Astrocyte (in vitro differentiated cells and primary cell): ENCODE results near the gene TMEM129. TPM values are rescaled to one million over a fixed set of nuclear protein-coding genes. Genes with fewer than 3 reads are reported as not detected.

Experiments
- DNase-seq: peaks from one replicate; pipeline ENCODE4 v3.0.0-alpha.2; 2010; ENCODE audit warnings: low read depth
- FAIRE-seq: peaks from 2 replicates; lab custom pipeline; 2011; peaks lifted over from hg19 to GRCh38; lab: Jason Lieb, UNC
- H2AFZ ChIP-seq: 2 replicates; pipeline ENCODE4 v1.6.0; 2012; ENCODE audit warnings: low read depth, low read length, inconsistent platforms
- H3K27ac ChIP-seq: 2 replicates; pipeline ENCODE4 v1.5.1; 2011; ENCODE audit warnings: low read depth, low read length, inconsistent platforms
- H3K27me3 ChIP-seq: 2 replicates; pipeline ENCODE4 v1.6.0; 2011; ENCODE audit warnings: low read length, inconsistent platforms; ENCODE audit not compliant: insufficient read depth
- H3K36me3 ChIP-seq: 2 replicates; pipeline ENCODE4 v1.5.1; 2011; ENCODE audit warnings: low read length, inconsistent platforms; ENCODE audit not compliant: insufficient read depth
- H3K4me1 ChIP-seq: 2 replicates; pipeline ENCODE4 v1.5.1; 2011; ENCODE audit warnings: low read length, inconsistent platforms; ENCODE audit not compliant: insufficient read depth
- H3K4me2 ChIP-seq: 2 replicates; pipeline ENCODE4 v1.6.0; 2012; ENCODE audit warnings: low read length, inconsistent platforms
- H3K4me3 ChIP-seq: 2 replicates; pipeline ENCODE4 v1.5.1; 2011; ENCODE audit warnings: low read depth, mild to moderate bottlenecking, low read length, inconsistent platforms; ENCODE audit not compliant: insufficient read depth
- H3K79me2 ChIP-seq: 2 replicates; pipeline ENCODE4 v1.6.0; 2012; ENCODE audit warnings: mild to moderate bottlenecking, low read length, inconsistent platforms; ENCODE audit not compliant: insufficient read depth
- H3K9ac ChIP-seq: 2 replicates; pipeline ENCODE4 v1.6.0; 2012; ENCODE audit warnings: mild to moderate bottlenecking, low read length, inconsistent platforms
- H3K9me3 ChIP-seq: 2 replicates; pipeline ENCODE4 v1.5.1; 2012; ENCODE audit warnings: low read depth, mild to moderate bottlenecking, low read length, inconsistent platforms; ENCODE audit not compliant: insufficient read depth
- H4K20me1 ChIP-seq: 2 replicates; pipeline ENCODE4 v1.6.0; 2012; ENCODE audit warnings: low read length, inconsistent platforms; ENCODE audit not compliant: insufficient read depth
- H3K27ac Mint-ChIP-seq: one replicate; pipeline ENCODE4 v1.8.0; 2021; ENCODE audit warnings: mild to moderate bottlenecking, mixed read lengths; ENCODE audit not compliant: unreplicated experiment
- H3K27me3 Mint-ChIP-seq: one replicate; pipeline ENCODE4 v1.8.0; 2021; ENCODE audit warnings: low read depth, mixed read lengths; ENCODE audit not compliant: unreplicated experiment
- H3K36me3 Mint-ChIP-seq: one replicate; pipeline ENCODE4 v1.8.0; 2021; ENCODE audit warnings: low read depth, mixed read lengths; ENCODE audit not compliant: unreplicated experiment
- H3K4me1 Mint-ChIP-seq: one replicate; pipeline ENCODE4 v1.8.0; 2021; ENCODE audit warnings: low read depth, mixed read lengths; ENCODE audit not compliant: unreplicated experiment
- H3K4me3 Mint-ChIP-seq: one replicate; pipeline ENCODE4 v1.8.0; 2021; ENCODE audit warnings: mild to moderate bottlenecking, moderate library complexity, mixed read lengths; ENCODE audit not compliant: unreplicated experiment
- H3K9me3 Mint-ChIP-seq: one replicate; pipeline ENCODE4 v1.8.0; 2021; ENCODE audit warnings: mild to moderate bottlenecking, mixed read lengths; ENCODE audit not compliant: unreplicated experiment
- CTCF ChIP-seq: IDR thresholded peaks from 2 replicates; pipeline ENCODE4 v1.5.1; 2011; ENCODE audit warnings: low read depth, mild to moderate bottlenecking, inconsistent platforms, low read length, moderate library complexity; ENCODE audit not compliant: insufficient read depth
- EZH2 ChIP-seq: IDR thresholded peaks from 2 replicates; pipeline ENCODE4 v1.6.1; 2012; ENCODE audit warnings: mild to moderate bottlenecking, low read length, inconsistent platforms; ENCODE audit not compliant: insufficient read depth
- total RNA-seq: library from RNA; stranded (reverse); gene quantifications from 2 replicates; pipeline ENCODE4 v1.2.1, GENCODE V29; 2021

TMEM129 gene
- total RNA-seq, 1 donor from 2014 or later, result 26.8 TPM

DNA sequence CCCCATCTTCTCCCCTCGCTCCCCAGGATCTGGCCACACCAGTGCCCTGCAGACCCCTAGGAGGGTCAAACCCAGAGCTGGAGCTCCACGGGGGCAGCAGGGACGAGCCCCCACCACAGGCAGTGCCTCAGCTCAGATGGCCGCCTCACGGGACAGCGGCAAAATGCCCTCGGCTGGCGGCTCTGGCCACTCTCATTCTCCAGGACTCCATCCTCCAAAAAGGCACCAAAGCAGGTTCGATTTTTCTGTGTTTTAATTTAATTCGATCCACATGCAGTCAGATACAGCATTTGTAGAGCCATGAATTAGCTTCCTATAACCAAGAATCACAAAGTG lies 45.4 kb downstream of the TMEM129 start:
- Histone ChIP-seq H3K9me3 (no peaks in the 10 kb centered on the region), H3K79me2 (no peaks in the 10 kb centered on the region), H2AFZ (no peak overlapping the region), H4K20me1 (no peaks in the 10 kb centered on the region), H3K4me1 (no peaks in the 10 kb centered on the region), H3K27me3 (no peaks in the 10 kb centered on the region), H3K27ac (no peak overlapping the region), H3K36me3 (no peaks in the 10 kb centered on the region), H3K9ac (no peak overlapping the region), H3K4me3 (no peak overlapping the region), H3K4me2 (no peak overlapping the region)
- H3K36me3 Mint-ChIP-seq, result peaks cover 3% of the 10 kb centered on the region
- H3K4me1 Mint-ChIP-seq, result no peaks in the 10 kb centered on the region
- DNase-seq (no peak), FAIRE-seq (no peak)
- peaks cover 34% of the 10 kb centered on the region for H3K27me3 Mint-ChIP-seq
- TF ChIP-seq CTCF (no peak), EZH2 (no peak)
- H3K27ac Mint-ChIP-seq, result no peak overlapping the region
- no peak overlapping the region for H3K4me3 Mint-ChIP-seq
- no peaks in the 10 kb centered on the region for H3K9me3 Mint-ChIP-seq

DNA sequence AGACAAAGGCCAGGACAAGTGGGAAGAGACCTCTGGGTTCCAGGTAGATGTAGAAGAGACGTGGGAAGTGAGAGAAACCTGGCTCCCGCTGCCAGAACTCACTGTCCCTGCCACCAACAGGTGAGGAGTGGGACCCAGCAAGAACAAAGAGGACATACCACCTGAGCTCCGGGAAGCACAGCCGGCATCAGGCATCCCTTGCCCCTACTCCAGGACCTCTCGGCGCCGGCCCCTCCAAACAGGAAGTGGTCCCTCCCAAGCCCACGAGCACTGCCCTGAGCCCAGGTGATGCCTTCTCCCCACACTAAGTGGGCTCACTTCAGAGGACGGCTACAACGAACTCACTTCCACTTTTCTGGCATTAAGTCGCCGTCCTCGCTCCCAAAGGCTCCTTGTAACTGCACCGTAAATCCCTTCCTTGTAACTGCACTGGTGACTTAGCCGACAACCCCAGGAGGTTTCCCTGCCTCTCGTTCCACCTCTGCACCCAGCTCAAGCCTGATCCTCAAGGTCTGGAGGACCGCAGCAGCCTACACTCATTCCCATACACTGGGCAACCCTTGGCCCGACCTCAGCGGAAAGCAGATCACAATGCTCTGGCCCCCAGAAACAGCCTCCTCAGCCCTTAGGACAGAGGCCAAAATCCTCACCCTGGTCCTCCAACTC lies 45.9 kb downstream of the TMEM129 start:
- no peaks in the 10 kb centered on the region for H3K9me3 ChIP-seq
- DNase-seq, result no peak
- no peak overlapping the region for H3K27ac ChIP-seq
- H3K27ac Mint-ChIP-seq, result no peak overlapping the region
- no peaks in the 10 kb centered on the region for H4K20me1 ChIP-seq
- H2AFZ ChIP-seq, result no peak overlapping the region
- no peak overlapping the region for H3K9ac ChIP-seq
- no peaks in the 10 kb centered on the region for H3K9me3 Mint-ChIP-seq
- no peaks in the 10 kb centered on the region for H3K27me3 ChIP-seq
- H3K4me1 Mint-ChIP-seq, result no peaks in the 10 kb centered on the region
- H3K4me3 Mint-ChIP-seq, result no peak overlapping the region
- TF ChIP-seq EZH2 (no peak), CTCF (no peak)
- H3K4me3 ChIP-seq, result no peak overlapping the region
- FAIRE-seq, result no peak
- no peak overlapping the region for H3K4me2 ChIP-seq
- no peaks in the 10 kb centered on the region for H3K4me1 ChIP-seq
- no peaks in the 10 kb centered on the region for H3K36me3 ChIP-seq
- peaks cover 34% of the 10 kb centered on the region for H3K27me3 Mint-ChIP-seq
- no peaks in the 10 kb centered on the region for H3K79me2 ChIP-seq
- H3K36me3 Mint-ChIP-seq, result peaks cover 3% of the 10 kb centered on the region

GRCh38 chr4:1674682-1675081 lies 46.4 kb downstream of the TMEM129 start:
- no peaks in the 10 kb centered on the region for H3K4me1 ChIP-seq
- no peak for DNase-seq
- no peak for FAIRE-seq
- no peak overlapping the region for H3K4me3 Mint-ChIP-seq
- TF ChIP-seq CTCF (no peak), EZH2 (no peak)
- H3K27me3 Mint-ChIP-seq, result peaks cover 35% of the 10 kb centered on the region
- no peaks in the 10 kb centered on the region for H3K79me2 ChIP-seq
- H3K27me3 ChIP-seq, result no peaks in the 10 kb centered on the region
- no peak overlapping the region for H3K27ac Mint-ChIP-seq
- no peak overlapping the region for H2AFZ ChIP-seq
- no peaks in the 10 kb centered on the region for H3K9me3 Mint-ChIP-seq
- no peaks in the 10 kb centered on the region for H3K4me1 Mint-ChIP-seq
- no peak overlapping the region for H3K4me2 ChIP-seq
- H3K9ac ChIP-seq, result no peak overlapping the region
- H3K9me3 ChIP-seq, result no peaks in the 10 kb centered on the region
- H3K36me3 ChIP-seq, result no peaks in the 10 kb centered on the region
- no peak overlapping the region for H3K4me3 ChIP-seq
- no peaks in the 10 kb centered on the region for H4K20me1 ChIP-seq
- H3K36me3 Mint-ChIP-seq, result peaks cover 3% of the 10 kb centered on the region
- no peak overlapping the region for H3K27ac ChIP-seq
